Panc1 (cell line): ENCODE measurements around the gene NOP16.

ENCODE experiments used
- POLR2AphosphoS5 ChIP-seq: IDR thresholded peaks from 2 replicates; pipeline ENCODE4 v1.6.1; 2012; ENCODE audit warnings: mild to moderate bottlenecking, low read depth, low read length, moderate library complexity
- SIN3A ChIP-seq: IDR thresholded peaks from 2 replicates; pipeline ENCODE4 v1.6.1; 2012; ENCODE audit warnings: low read depth, mild to moderate bottlenecking, low read length, moderate library complexity, borderline replicate concordance; ENCODE audit not compliant: insufficient read depth
- TCF7L2 ChIP-seq: IDR thresholded peaks from 2 replicates; pipeline ENCODE4 v1.6.1; 2011; ENCODE audit warnings: mild to moderate bottlenecking, low read depth, low read length, inconsistent platforms
- TF ChIP-seq, protein P1 (sequence below): fragments of 450-650 bp; IDR thresholded peaks from 2 replicates; pipeline ENCODE4 v1.5.1; 2017; ENCODE audit warnings: mild to moderate bottlenecking

DNA sequence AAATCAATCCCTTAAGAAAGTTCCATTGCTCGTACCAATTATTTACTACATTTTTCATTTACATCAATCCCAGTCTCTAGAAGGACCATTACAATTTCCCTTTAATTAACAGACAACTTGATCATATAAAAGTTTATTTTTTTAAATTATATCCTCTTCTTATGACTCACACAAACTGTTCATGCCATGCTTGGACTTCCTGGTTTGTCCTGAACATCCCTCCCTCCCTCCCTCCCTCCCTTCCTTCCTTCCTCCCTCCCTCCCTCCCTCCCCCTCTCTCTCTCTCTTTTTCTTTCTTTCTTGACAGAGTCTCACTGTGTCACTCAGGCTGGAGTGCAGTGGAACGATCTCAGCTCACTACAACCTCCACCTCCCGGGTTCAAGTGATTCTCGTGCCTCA, 39.6 kb upstream of the NOP16 start:
- TF ChIP-seq, protein P1, sequence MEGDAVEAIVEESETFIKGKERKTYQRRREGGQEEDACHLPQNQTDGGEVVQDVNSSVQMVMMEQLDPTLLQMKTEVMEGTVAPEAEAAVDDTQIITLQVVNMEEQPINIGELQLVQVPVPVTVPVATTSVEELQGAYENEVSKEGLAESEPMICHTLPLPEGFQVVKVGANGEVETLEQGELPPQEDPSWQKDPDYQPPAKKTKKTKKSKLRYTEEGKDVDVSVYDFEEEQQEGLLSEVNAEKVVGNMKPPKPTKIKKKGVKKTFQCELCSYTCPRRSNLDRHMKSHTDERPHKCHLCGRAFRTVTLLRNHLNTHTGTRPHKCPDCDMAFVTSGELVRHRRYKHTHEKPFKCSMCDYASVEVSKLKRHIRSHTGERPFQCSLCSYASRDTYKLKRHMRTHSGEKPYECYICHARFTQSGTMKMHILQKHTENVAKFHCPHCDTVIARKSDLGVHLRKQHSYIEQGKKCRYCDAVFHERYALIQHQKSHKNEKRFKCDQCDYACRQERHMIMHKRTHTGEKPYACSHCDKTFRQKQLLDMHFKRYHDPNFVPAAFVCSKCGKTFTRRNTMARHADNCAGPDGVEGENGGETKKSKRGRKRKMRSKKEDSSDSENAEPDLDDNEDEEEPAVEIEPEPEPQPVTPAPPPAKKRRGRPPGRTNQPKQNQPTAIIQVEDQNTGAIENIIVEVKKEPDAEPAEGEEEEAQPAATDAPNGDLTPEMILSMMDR = no peak
- TF ChIP-seq SIN3A (no peak), POLR2AphosphoS5 (no peak), TCF7L2 (no peak)
